GM19397 (cell line): ENCODE data around the gene ARX.

Source experiments
- ATAC-seq: cut with Tn5 transposase; IDR thresholded peaks from one replicate; pipeline ENCODE4 v1.9.1; 2021; ENCODE audit warnings: mild to moderate bottlenecking, moderate library complexity; ENCODE audit not compliant: unreplicated experiment

The ARX gene

GRCh38 chrX:25017667-25018247 is 2.0 kb upstream of the ARX start:
- ATAC-seq, result no peak

GRCh38 chrX:25016938-25017598 is 1.3 kb upstream of the ARX start:
- no peak for ATAC-seq

GRCh38 chrX:25016361-25016671 is 551 bp upstream of the ARX start:
- ATAC-seq, result no peak

GRCh38 chrX:25014366-25014838 is 1.4 kb downstream of the ARX start:
- no peak for ATAC-seq

GRCh38 chrX:25013632-25014365 is 2.0 kb downstream of the ARX start:
- ATAC-seq, result no peak

GRCh38 chrX:25012793-25013631 is 2.8 kb downstream of the ARX start:
- ATAC-seq, result no peak

GRCh38 chrX:25012433-25012735 is 3.4 kb downstream of the ARX start:
- no peak for ATAC-seq

GRCh38 chrX:25011589-25012432 is 4.0 kb downstream of the ARX start:
- no peak for ATAC-seq

- no peak for ATAC-seq
Observed at GRCh38 chrX:25010784-25011588, 4.8 kb downstream of the ARX start.

GRCh38 chrX:25009407-25009806 is 6.4 kb downstream of the ARX start:
- no peak for ATAC-seq

GRCh38 chrX:25007059-25008053 is 8.4 kb downstream of the ARX start:
- no peak for ATAC-seq

- ATAC-seq, result no peak
Observed at GRCh38 chrX:25006586-25007058, 9.1 kb downstream of the ARX start.

GRCh38 chrX:25005382-25006185 is 10.2 kb downstream of the ARX start:
- no peak for ATAC-seq

GRCh38 chrX:25005034-25005381 is 10.8 kb downstream of the ARX start:
- no peak for ATAC-seq

- ATAC-seq, result no peak
Observed at GRCh38 chrX:25004485-25005032, 11.2 kb downstream of the ARX start.

- ATAC-seq, result no peak
Observed at GRCh38 chrX:25004040-25004439, 11.7 kb downstream of the ARX start.

GRCh38 chrX:25003066-25003849 is 12.5 kb downstream of the ARX start:
- no peak for ATAC-seq
